B cell (primary cell): Measurements from ENCODE around the gene OVOL3.

ENCODE experiments used
- EZH2 ChIP-seq: IDR thresholded peaks from 2 replicates; pipeline ENCODE4 v1.6.1; 2012; ENCODE audit warnings: borderline replicate concordance, low read depth, mild to moderate bottlenecking, moderate library complexity, low read length; ENCODE audit not compliant: insufficient read depth, poor library complexity, severe bottlenecking
- TF ChIP-seq, protein P1 (sequence below): fragments of 200-600 bp; IDR thresholded peaks from one replicate; pipeline ENCODE4 v1.8.0; 2022; ENCODE audit warnings: antibody characterized with exemption, mild to moderate bottlenecking

DNA sequence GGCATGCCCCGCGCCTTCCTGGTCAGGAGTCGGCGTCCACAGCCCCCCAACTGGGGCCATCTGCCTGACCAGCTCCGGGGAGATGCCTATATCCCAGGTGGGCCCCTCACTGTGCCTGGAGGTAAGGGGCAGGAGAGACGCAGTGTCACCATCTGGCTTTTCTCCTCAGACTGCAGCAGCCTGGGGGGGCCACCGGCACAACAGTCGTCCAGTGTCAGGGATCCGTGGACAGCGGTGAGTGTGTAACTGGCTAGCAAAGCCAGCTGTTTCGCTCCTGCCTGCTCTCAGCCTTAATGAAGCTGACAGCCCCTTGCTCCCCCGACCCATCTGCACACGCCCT, 227 bp downstream of the OVOL3 start:
- TF ChIP-seq, protein P1, sequence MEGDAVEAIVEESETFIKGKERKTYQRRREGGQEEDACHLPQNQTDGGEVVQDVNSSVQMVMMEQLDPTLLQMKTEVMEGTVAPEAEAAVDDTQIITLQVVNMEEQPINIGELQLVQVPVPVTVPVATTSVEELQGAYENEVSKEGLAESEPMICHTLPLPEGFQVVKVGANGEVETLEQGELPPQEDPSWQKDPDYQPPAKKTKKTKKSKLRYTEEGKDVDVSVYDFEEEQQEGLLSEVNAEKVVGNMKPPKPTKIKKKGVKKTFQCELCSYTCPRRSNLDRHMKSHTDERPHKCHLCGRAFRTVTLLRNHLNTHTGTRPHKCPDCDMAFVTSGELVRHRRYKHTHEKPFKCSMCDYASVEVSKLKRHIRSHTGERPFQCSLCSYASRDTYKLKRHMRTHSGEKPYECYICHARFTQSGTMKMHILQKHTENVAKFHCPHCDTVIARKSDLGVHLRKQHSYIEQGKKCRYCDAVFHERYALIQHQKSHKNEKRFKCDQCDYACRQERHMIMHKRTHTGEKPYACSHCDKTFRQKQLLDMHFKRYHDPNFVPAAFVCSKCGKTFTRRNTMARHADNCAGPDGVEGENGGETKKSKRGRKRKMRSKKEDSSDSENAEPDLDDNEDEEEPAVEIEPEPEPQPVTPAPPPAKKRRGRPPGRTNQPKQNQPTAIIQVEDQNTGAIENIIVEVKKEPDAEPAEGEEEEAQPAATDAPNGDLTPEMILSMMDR, result no peak
- no peak for TF ChIP-seq EZH2
